Hematopoietic multipotent progenitor cell treated with erythropoietin and hydrocortisone succinate and interleukin-3 and kit ligand, for 15 days (in vitro differentiated cells): Measurements from ENCODE around the gene RABAC1.
A peak's percentile ranks its signal among the peaks of the same experiment; 100 is the strongest.
"Not testable (repeated sequence)": the region's sequence is repeated elsewhere in the genome, so short reads cannot be mapped to it uniquely, and the experiment has no call there.

Experiments
- DNase-seq: peaks from one replicate; pipeline ENCODE4 v3.0.0-alpha.2; 2015; ENCODE audit warnings: low spot score

RABAC1 gene

GRCh38 chr19:41959056-41960053 lies at the start of gene RABAC1:
Gene RABAC1 (minus strand): TSS chr19:41959321. CDS start chr19:41959292, 29 bp downstream.
- DNase-seq: peak; percentile 83

- DNase-seq: no peak
Observed at GRCh38 chr19:42006569-42006968, 47.4 kb upstream of the RABAC1 start.

- no peak for DNase-seq
Observed at GRCh38 chr19:42005504-42005903, 46.4 kb upstream of the RABAC1 start.

- DNase-seq: no peak
Observed at GRCh38 chr19:42003506-42004294, 44.6 kb upstream of the RABAC1 start.

GRCh38 chr19:41999878-42000208 lies 40.7 kb upstream of the RABAC1 start:
- DNase-seq: no peak

- no peak for DNase-seq
Observed at GRCh38 chr19:41999071-41999877, 40.2 kb upstream of the RABAC1 start.

GRCh38 chr19:41998246-41999020 lies 39.3 kb upstream of the RABAC1 start:
- DNase-seq: no peak

GRCh38 chr19:41997851-41998229 lies 38.7 kb upstream of the RABAC1 start:
- no peak for DNase-seq

GRCh38 chr19:41997121-41997850 lies 38.2 kb upstream of the RABAC1 start:
- DNase-seq: no peak

GRCh38 chr19:41995959-41996797 lies 37.1 kb upstream of the RABAC1 start:
- DNase-seq: no peak

- no peak for DNase-seq
Observed at GRCh38 chr19:41994994-41995958, 36.2 kb upstream of the RABAC1 start.

GRCh38 chr19:41994521-41994971 lies 35.4 kb upstream of the RABAC1 start:
- no peak for DNase-seq

- DNase-seq: peak; percentile 29
Observed at GRCh38 chr19:41993612-41994483, 34.7 kb upstream of the RABAC1 start, which contains the start of gene ATP1A3. Gene ATP1A3 (minus strand): TSS chr19:41994230. CDS start chr19:41994076, 154 bp downstream.

- DNase-seq: not testable (repeated sequence)
Observed at GRCh38 chr19:41991925-41992569, 32.9 kb upstream of the RABAC1 start.

- DNase-seq: no peak
Observed at GRCh38 chr19:41991025-41991424, 31.9 kb upstream of the RABAC1 start.

GRCh38 chr19:41990615-41991014 lies 31.5 kb upstream of the RABAC1 start:
- no peak for DNase-seq

GRCh38 chr19:41990028-41990427 lies 30.9 kb upstream of the RABAC1 start:
- no peak for DNase-seq
